ENCODE data around the gene LRP1B. TPM values are rescaled to one million over a fixed set of nuclear protein-coding genes. Genes with fewer than 3 reads are reported as not detected.

Gene LRP1B
- total RNA-seq, 1 donor from 2014 or later, result 8.8 TPM

GRCh38 chr2:141805302-141805701, 325.5 kb downstream of the LRP1B start:
- Histone ChIP-seq H3K27me3 (no peaks in the 10 kb centered on the region), H3K36me3 (no peaks in the 10 kb centered on the region), H3K27ac (no peak overlapping the region), H3K9me3 (no peaks in the 10 kb centered on the region), H3K4me1 (no peaks in the 10 kb centered on the region), H3K4me3 (no peak overlapping the region)
- DNase-seq (ENCODE audit: extremely low spot score in 2 of 2), result no peak
- intact Hi-C loops (cut with DNase I), result no loop called here
- TF ChIP-seq POLR2AphosphoS5 (IDR thresholded peaks at IDR 0.05; ENCODE audit: insufficient read depth in 1 of 2, low read depth in 1 of 2), result no peak
- no peak for TF ChIP-seq POLR2A (IDR thresholded peaks at IDR 0.05)
- no peak for TF ChIP-seq CTCF (IDR thresholded peaks at IDR 0.05)

- no peak for TF ChIP-seq CTCF (IDR thresholded peaks at IDR 0.05)
- no peak for TF ChIP-seq POLR2AphosphoS5 (IDR thresholded peaks at IDR 0.05; ENCODE audit: insufficient read depth in 1 of 2, low read depth in 1 of 2)
- TF ChIP-seq POLR2A (IDR thresholded peaks at IDR 0.05), result no peak
- H3K4me3 ChIP-seq, result no peak overlapping the region
- no peaks in the 10 kb centered on the region for H3K9me3 ChIP-seq
- intact Hi-C loops (cut with DNase I), result no loop called here
- no peaks in the 10 kb centered on the region for H3K27me3 ChIP-seq
- no peaks in the 10 kb centered on the region for H3K36me3 ChIP-seq
- no peak for DNase-seq (ENCODE audit: extremely low spot score in 2 of 2)
- no peak overlapping the region for H3K27ac ChIP-seq
- no peaks in the 10 kb centered on the region for H3K4me1 ChIP-seq
Observed at GRCh38 chr2:141796449-141796848, 334.4 kb downstream of the LRP1B start.

GRCh38 chr2:141791521-141791920, 339.3 kb downstream of the LRP1B start:
- H3K27me3 ChIP-seq, result no peaks in the 10 kb centered on the region
- intact Hi-C loops (cut with DNase I), result no loop called here
- no peak for TF ChIP-seq POLR2AphosphoS5 (IDR thresholded peaks at IDR 0.05; ENCODE audit: insufficient read depth in 1 of 2, low read depth in 1 of 2)
- TF ChIP-seq POLR2A (IDR thresholded peaks at IDR 0.05), result no peak
- no peak for TF ChIP-seq CTCF (IDR thresholded peaks at IDR 0.05)
- H3K36me3 ChIP-seq, result no peaks in the 10 kb centered on the region
- no peaks in the 10 kb centered on the region for H3K4me1 ChIP-seq
- H3K9me3 ChIP-seq, result no peaks in the 10 kb centered on the region
- no peak for DNase-seq (ENCODE audit: extremely low spot score in 2 of 2)
- no peak overlapping the region for H3K4me3 ChIP-seq
- H3K27ac ChIP-seq, result no peak overlapping the region

- TF ChIP-seq POLR2A (IDR thresholded peaks at IDR 0.05) (no peak), POLR2AphosphoS5 (IDR thresholded peaks at IDR 0.05; ENCODE audit: insufficient read depth in 1 of 2, low read depth in 1 of 2) (no peak), CTCF (IDR thresholded peaks at IDR 0.05) (no peak)
- intact Hi-C loops (cut with DNase I), result no loop called here
- DNase-seq (ENCODE audit: extremely low spot score in 2 of 2), result no peak
- Histone ChIP-seq H3K27me3 (no peaks in the 10 kb centered on the region), H3K27ac (no peak overlapping the region), H3K4me3 (no peak overlapping the region), H3K9me3 (no peaks in the 10 kb centered on the region), H3K36me3 (no peaks in the 10 kb centered on the region), H3K4me1 (no peaks in the 10 kb centered on the region)
Observed at GRCh38 chr2:141782574-141782973, 348.2 kb downstream of the LRP1B start.

- Histone ChIP-seq H3K27me3 (no peaks in the 10 kb centered on the region), H3K36me3 (no peaks in the 10 kb centered on the region), H3K4me1 (no peaks in the 10 kb centered on the region), H3K4me3 (no peak overlapping the region), H3K9me3 (no peaks in the 10 kb centered on the region), H3K27ac (no peak overlapping the region)
- TF ChIP-seq CTCF (IDR thresholded peaks at IDR 0.05) (no peak), POLR2A (IDR thresholded peaks at IDR 0.05) (no peak), POLR2AphosphoS5 (IDR thresholded peaks at IDR 0.05; ENCODE audit: insufficient read depth in 1 of 2, low read depth in 1 of 2) (no peak)
- intact Hi-C loops (cut with DNase I), result no loop called here
- DNase-seq (ENCODE audit: extremely low spot score in 2 of 2), result no peak
Observed at GRCh38 chr2:141778315-141778835, 352.4 kb downstream of the LRP1B start.

Data from vagina (tissue), 2 donors.